Stomach (tissue), 4 donors: Measurements from ENCODE around the gene OCLN.

Experiments
- POLR2A ChIP-seq, 4 donors: fragments of 450-650 bp; IDR thresholded peaks; one replicate each; pipeline ENCODE4 v1.6.1; 2016; ENCODE audit warnings: antibody characterized with exemption in 4 of 4, control low read depth in 2 of 4, mild to moderate bottlenecking in 1 of 4, moderate library complexity in 1 of 4
- POLR2AphosphoS5 ChIP-seq, 3 donors: sonication (generic); formaldehyde crosslinking; IDR thresholded peaks; one replicate each; pipeline ENCODE4 v1.6.1; 2016; ENCODE audit warnings: antibody characterized with exemption in 3 of 3

DNA sequence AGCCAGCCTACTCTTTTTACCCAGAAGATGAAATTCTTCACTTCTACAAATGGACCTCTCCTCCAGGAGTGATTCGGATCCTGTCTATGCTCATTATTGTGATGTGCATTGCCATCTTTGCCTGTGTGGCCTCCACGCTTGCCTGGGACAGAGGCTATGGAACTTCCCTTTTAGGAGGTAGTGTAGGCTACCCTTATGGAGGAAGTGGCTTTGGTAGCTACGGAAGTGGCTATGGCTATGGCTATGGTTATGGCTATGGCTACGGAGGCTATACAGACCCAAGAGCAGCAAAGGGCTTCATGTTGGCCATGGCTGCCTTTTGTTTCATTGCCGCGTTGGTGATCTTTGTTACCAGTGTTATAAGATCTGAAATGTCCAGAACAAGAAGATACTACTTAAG lies 16.6 kb downstream of the OCLN start:
- TF ChIP-seq POLR2A (IDR thresholded peaks at IDR 0.05), result no peak
- no peak for TF ChIP-seq POLR2AphosphoS5 (IDR thresholded peaks at IDR 0.05)
